ENCODE results near the gene AJAP1. TPM values are rescaled to one million over a fixed set of nuclear protein-coding genes. Genes with fewer than 3 reads are reported as not detected.

Gene AJAP1
- total and polyA plus RNA-seq, 2 of the 13 experiments (the other 11 are each of a cell fraction or from before 2014, with no cell fraction given): not detected

- H2AFZ ChIP-seq (ENCODE audit: low read length): no peak overlapping the region
- no peak overlapping the region for H3K4me3 ChIP-seq (replicated peaks in 1 of 3; ENCODE audit: insufficient read depth in 1 of 3, low read depth in 2 of 3, low read length in 3 of 3)
- H3K9ac ChIP-seq (ENCODE audit: insufficient read depth, low read depth, low read length): no peak overlapping the region
- 30% methylated on average over 4 of the region's 6 CpGs for WGBS (ENCODE audit: low lambda C conversion rate)
- DNase-seq (ENCODE audit: low spot score) (no peak), ATAC-seq (no peak), FAIRE-seq (no peak)
- H3K79me2 ChIP-seq (ENCODE audit: insufficient read depth, low read length): no peaks in the 10 kb centered on the region
- H3K36me3 ChIP-seq (replicated peaks in 1 of 2; ENCODE audit: control insufficient read depth in 1 of 2, insufficient read depth in 2 of 2, low read length in 2 of 2): no peaks in the 10 kb centered on the region
- in situ Hi-C loops (cut with HindIII; ENCODE audit: extremely low pct_ligation_motif_present, low pct_unique_long_range_greater_than_20kb) (no loop called here), intact Hi-C loops (cut with micrococcal nuclease; ENCODE audit: unreplicated experiment) (no loop called here)
- H3K27me3 ChIP-seq (ENCODE audit: control insufficient read depth in 1 of 2, insufficient read depth in 2 of 2, low read length in 2 of 2): no peaks in the 10 kb centered on the region; a peak in 1 of 5 replicates
- no peak overlapping the region for H3K27ac ChIP-seq (ENCODE audit: extremely low read length, insufficient read depth, low read length)
- ChIA-PET POLR2A (no interaction called here), CTCF (ENCODE audit: low intra/inter-chr PET ratio, low total read pairs) (no interaction called here)
- no TSS peak for BruUV-seq (replicated peaks)
- H4K20me1 ChIP-seq (ENCODE audit: insufficient read depth, low read length): no peaks in the 10 kb centered on the region
- no peaks in the 10 kb centered on the region for H3K9me3 ChIP-seq (ENCODE audit: low read length)
- no peaks in the 10 kb centered on the region for H3K4me1 ChIP-seq (ENCODE audit: insufficient read depth, low read length)
- H3K4me2 ChIP-seq (ENCODE audit: low read depth, low read length): no peak overlapping the region
- TF ChIP-seq KLF13 (CRISPR knock-in tag; IDR thresholded peaks at IDR 0.05) (no peak), TMF1 (CRISPR knock-in tag; IDR thresholded peaks at IDR 0.05; ENCODE audit: low read depth) (no peak), ATF6 (CRISPR knock-in tag; conservative IDR thresholded peaks at IDR 0.05) (no peak), ZNF7 (CRISPR knock-in tag; IDR thresholded peaks at IDR 0.05) (no peak), SPEN (CRISPR knock-in tag; IDR thresholded peaks at IDR 0.05; ENCODE audit: low read depth) (no peak), ADNP (CRISPR knock-in tag; IDR thresholded peaks at IDR 0.05) (no peak), ZNF724P (CRISPR knock-in tag; IDR thresholded peaks at IDR 0.05; ENCODE audit: borderline replicate concordance) (no peak), ZNF160 (CRISPR knock-in tag; IDR thresholded peaks at IDR 0.05) (no peak), MIER3 (CRISPR knock-in tag; IDR thresholded peaks at IDR 0.05; ENCODE audit: borderline replicate concordance) (no peak), SMAD1 (CRISPR knock-in tag; IDR thresholded peaks at IDR 0.05; ENCODE audit: borderline replicate concordance, low read depth) (no peak)
- TF ChIP-seq, protein P1, sequence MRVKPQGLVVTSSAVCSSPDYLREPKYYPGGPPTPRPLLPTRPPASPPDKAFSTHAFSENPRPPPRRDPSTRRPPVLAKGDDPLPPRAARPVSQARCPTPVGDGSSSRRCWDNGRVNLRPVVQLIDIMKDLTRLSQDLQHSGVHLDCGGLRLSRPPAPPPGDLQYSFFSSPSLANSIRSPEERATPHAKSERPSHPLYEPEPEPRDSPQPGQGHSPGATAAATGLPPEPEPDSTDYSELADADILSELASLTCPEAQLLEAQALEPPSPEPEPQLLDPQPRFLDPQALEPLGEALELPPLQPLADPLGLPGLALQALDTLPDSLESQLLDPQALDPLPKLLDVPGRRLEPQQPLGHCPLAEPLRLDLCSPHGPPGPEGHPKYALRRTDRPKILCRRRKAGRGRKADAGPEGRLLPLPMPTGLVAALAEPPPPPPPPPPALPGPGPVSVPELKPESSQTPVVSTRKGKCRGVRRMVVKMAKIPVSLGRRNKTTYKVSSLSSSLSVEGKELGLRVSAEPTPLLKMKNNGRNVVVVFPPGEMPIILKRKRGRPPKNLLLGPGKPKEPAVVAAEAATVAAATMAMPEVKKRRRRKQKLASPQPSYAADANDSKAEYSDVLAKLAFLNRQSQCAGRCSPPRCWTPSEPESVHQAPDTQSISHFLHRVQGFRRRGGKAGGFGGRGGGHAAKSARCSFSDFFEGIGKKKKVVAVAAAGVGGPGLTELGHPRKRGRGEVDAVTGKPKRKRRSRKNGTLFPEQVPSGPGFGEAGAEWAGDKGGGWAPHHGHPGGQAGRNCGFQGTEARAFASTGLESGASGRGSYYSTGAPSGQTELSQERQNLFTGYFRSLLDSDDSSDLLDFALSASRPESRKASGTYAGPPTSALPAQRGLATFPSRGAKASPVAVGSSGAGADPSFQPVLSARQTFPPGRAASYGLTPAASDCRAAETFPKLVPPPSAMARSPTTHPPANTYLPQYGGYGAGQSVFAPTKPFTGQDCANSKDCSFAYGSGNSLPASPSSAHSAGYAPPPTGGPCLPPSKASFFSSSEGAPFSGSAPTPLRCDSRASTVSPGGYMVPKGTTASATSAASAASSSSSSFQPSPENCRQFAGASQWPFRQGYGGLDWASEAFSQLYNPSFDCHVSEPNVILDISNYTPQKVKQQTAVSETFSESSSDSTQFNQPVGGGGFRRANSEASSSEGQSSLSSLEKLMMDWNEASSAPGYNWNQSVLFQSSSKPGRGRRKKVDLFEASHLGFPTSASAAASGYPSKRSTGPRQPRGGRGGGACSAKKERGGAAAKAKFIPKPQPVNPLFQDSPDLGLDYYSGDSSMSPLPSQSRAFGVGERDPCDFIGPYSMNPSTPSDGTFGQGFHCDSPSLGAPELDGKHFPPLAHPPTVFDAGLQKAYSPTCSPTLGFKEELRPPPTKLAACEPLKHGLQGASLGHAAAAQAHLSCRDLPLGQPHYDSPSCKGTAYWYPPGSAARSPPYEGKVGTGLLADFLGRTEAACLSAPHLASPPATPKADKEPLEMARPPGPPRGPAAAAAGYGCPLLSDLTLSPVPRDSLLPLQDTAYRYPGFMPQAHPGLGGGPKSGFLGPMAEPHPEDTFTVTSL (CRISPR knock-in tag; IDR thresholded peaks at IDR 0.05; ENCODE audit: borderline replicate concordance): no peak
- TF ChIP-seq, protein P2, sequence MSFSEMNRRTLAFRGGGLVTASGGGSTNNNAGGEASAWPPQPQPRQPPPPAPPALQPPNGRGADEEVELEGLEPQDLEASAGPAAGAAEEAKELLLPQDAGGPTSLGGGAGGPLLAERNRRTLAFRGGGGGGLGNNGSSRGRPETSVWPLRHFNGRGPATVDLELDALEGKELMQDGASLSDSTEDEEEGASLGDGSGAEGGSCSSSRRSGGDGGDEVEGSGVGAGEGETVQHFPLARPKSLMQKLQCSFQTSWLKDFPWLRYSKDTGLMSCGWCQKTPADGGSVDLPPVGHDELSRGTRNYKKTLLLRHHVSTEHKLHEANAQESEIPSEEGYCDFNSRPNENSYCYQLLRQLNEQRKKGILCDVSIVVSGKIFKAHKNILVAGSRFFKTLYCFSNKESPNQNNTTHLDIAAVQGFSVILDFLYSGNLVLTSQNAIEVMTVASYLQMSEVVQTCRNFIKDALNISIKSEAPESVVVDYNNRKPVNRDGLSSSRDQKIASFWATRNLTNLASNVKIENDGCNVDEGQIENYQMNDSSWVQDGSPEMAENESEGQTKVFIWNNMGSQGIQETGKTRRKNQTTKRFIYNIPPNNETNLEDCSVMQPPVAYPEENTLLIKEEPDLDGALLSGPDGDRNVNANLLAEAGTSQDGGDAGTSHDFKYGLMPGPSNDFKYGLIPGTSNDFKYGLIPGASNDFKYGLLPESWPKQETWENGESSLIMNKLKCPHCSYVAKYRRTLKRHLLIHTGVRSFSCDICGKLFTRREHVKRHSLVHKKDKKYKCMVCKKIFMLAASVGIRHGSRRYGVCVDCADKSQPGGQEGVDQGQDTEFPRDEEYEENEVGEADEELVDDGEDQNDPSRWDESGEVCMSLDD (CRISPR knock-in tag; IDR thresholded peaks at IDR 0.05; ENCODE audit: borderline replicate concordance): no peak
- TF ChIP-seq, protein P3, sequence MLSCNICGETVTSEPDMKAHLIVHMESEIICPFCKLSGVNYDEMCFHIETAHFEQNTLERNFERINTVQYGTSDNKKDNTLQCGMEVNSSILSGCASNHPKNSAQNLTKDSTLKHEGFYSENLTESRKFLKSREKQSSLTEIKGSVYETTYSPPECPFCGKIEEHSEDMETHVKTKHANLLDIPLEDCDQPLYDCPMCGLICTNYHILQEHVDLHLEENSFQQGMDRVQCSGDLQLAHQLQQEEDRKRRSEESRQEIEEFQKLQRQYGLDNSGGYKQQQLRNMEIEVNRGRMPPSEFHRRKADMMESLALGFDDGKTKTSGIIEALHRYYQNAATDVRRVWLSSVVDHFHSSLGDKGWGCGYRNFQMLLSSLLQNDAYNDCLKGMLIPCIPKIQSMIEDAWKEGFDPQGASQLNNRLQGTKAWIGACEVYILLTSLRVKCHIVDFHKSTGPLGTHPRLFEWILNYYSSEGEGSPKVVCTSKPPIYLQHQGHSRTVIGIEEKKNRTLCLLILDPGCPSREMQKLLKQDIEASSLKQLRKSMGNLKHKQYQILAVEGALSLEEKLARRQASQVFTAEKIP (CRISPR knock-in tag; IDR thresholded peaks at IDR 0.05; ENCODE audit: borderline replicate concordance): no peak
Observed at GRCh38 chr1:4802024-4802423, 147.6 kb downstream of the AJAP1 start.
